HepG2 (cell line): Measurements from ENCODE around the gene STIMATE. TPM values are rescaled to one million over a fixed set of nuclear protein-coding genes. Genes with fewer than 3 reads are reported as not detected.
A peak's percentile ranks its signal among the peaks of the same experiment; 100 is the strongest.

Experiments used
- FOSL2 ChIP-seq: sonication (generic); formaldehyde crosslinking; IDR thresholded peaks from 2 replicates; pipeline ENCODE4 v1.4.0; 2020; ENCODE audit warnings: missing genetic modification reagents
- HOXA3 ChIP-seq: sonication (generic); formaldehyde crosslinking; IDR thresholded peaks from 2 replicates; pipeline ENCODE4 v1.5.0; 2020; ENCODE audit warnings: missing genetic modification reagents
- KAT7 ChIP-seq: IDR thresholded peaks from 2 replicates; pipeline ENCODE4 v1.6.1; 2018; ENCODE audit warnings: borderline replicate concordance, missing compliant biosample characterization
- MAX ChIP-seq: IDR thresholded peaks from 2 replicates; pipeline ENCODE4 v1.6.1; 2012; ENCODE audit warnings: inconsistent platforms
- MAZ ChIP-seq, 2 experiments: sonication (generic) in 1 of 2; formaldehyde crosslinking in 1 of 2; IDR thresholded peaks; 2 replicates each; pipeline versions ENCODE4 v1.5.0 to v1.6.1; 2012 to 2020; ENCODE audit warnings: low read depth in 2 of 2, mild to moderate bottlenecking in 2 of 2, borderline replicate concordance in 1 of 2, improper control_type of control experiment in 1 of 2, low read length in 1 of 2, missing genetic modification reagents in 1 of 2, moderate library complexity in 1 of 2
- NR2F2 ChIP-seq: IDR thresholded peaks from 2 replicates; pipeline ENCODE4 v1.6.1; 2012; ENCODE audit warnings: low read depth, inconsistent platforms, borderline replicate concordance
- PRDM10 ChIP-seq: sonication (generic); formaldehyde crosslinking; IDR thresholded peaks from 2 replicates; pipeline ENCODE4 v1.4.0; 2020; ENCODE audit warnings: low read depth, missing genetic modification reagents
- SIN3A ChIP-seq: IDR thresholded peaks from 2 replicates; pipeline ENCODE4 v1.6.1; 2011; ENCODE audit warnings: low read depth, mild to moderate bottlenecking, control low read depth, low read length, borderline replicate concordance
- SMC3 ChIP-seq: IDR thresholded peaks from 2 replicates; pipeline ENCODE4 v1.6.1; 2011; ENCODE audit warnings: low read length, improper control_type of control experiment
- TFDP1 ChIP-seq: IDR thresholded peaks from 2 replicates; pipeline ENCODE4 v1.6.1; 2016; ENCODE audit warnings: missing compliant biosample characterization, missing genetic modification reagents, borderline replicate concordance
- ZGPAT ChIP-seq: IDR thresholded peaks from 2 replicates; pipeline ENCODE4 v1.6.1; 2016; ENCODE audit warnings: mild to moderate bottlenecking
- ZMYM3 ChIP-seq: sonication (generic); formaldehyde crosslinking; IDR thresholded peaks from 2 replicates; pipeline ENCODE4 v1.5.1; 2020; ENCODE audit warnings: mild to moderate bottlenecking, missing genetic modification reagents
- ZNF362 ChIP-seq: sonication (generic); formaldehyde crosslinking; IDR thresholded peaks from 2 replicates; pipeline ENCODE4 v1.4.0; 2020; ENCODE audit warnings: missing genetic modification reagents, mild to moderate bottlenecking, borderline replicate concordance
- ZNF687 ChIP-seq: sonication (generic); formaldehyde crosslinking; IDR thresholded peaks from 2 replicates; pipeline ENCODE4 v1.5.1; 2020; ENCODE audit warnings: mild to moderate bottlenecking, missing genetic modification reagents, moderate library complexity
- polyA plus RNA-seq, 8 experiments: library from polyadenylated mRNA; depleted of rRNA in 3 of 8; stranded (reverse) in 7 of 8; unstranded in 1 of 8; fragments of >200 nt; fragmentation: Illumina TruSeq in 4 of 8; extraction: Trizol in 4 of 8; gene quantifications; 2 replicates each; pipeline versions ENCODE4 v1.2.1 to v1.2.3, GENCODE V29; 2011 to 2016; ENCODE audit warnings: low read depth in 4 of 8, missing spikeins in 1 of 8, mixed read lengths in 1 of 8; ENCODE audit not compliant: insufficient read depth in 1 of 8
- total RNA-seq, 5 experiments: library from RNA; depleted of rRNA; stranded (reverse); fragments of >200 nt; fragmentation: Illumina TruSeq; extraction: Trizol; gene quantifications; 2 replicates each; pipeline ENCODE4 v1.2.3, GENCODE V29; 2016; ENCODE audit warnings: low read depth in 1 of 5

The STIMATE gene
- total and polyA plus RNA-seq, 2 of the 13 experiments (the other 11 are each of a cell fraction or from before 2014, with no cell fraction given) = 5.7 to 11.7 TPM

- TF ChIP-seq ZMYM3 (CRISPR knock-in tag) (peak; percentile 78), SMC3 (peak; percentile 7; the same call in 1 of the 2 replicates), MAX (peak; percentile 69), NR2F2 (no peak), KAT7 (0 out of 2 replicates have a peak, but pooled peaks have one; percentile 38), MAZ (IDR thresholded peaks at IDR 0.05; ENCODE audit: borderline replicate concordance, low read depth, low read length) (0 out of 2 replicates have a peak, but pooled peaks have one; percentile 28), MAZ (CRISPR knock-in tag; IDR thresholded peaks at IDR 0.05; ENCODE audit: low read depth) (no peak), ZNF362 (CRISPR knock-in tag) (no peak), HOXA3 (peak; percentile 43; the same call in 1 of the 2 replicates), ZNF687 (CRISPR knock-in tag) (peak; percentile 45; the same call in 1 of the 2 replicates), SIN3A (0 out of 2 replicates have a peak, but pooled peaks have one; percentile 62), FOSL2 (CRISPR knock-in tag) (peak; percentile 25; the same call in 1 of the 2 replicates), TFDP1 (CRISPR knock-in tag) (0 out of 2 replicates have a peak, but pooled peaks have one; percentile 27), PRDM10 (peak; percentile 50; the same call in 1 of the 2 replicates), ZGPAT (CRISPR knock-in tag) (no peak)
Measured at GRCh38 chr3:52893723-52894122, 3.6 kb downstream of the STIMATE start (continued).
